Renal cortical epithelial cell (primary cell): ENCODE data around the gene GTPBP10. TPM values are rescaled to one million over a fixed set of nuclear protein-coding genes. Genes with fewer than 3 reads are reported as not detected.
A peak's percentile ranks its signal among the peaks of the same experiment; 100 is the strongest.
"Not testable (repeated sequence)": the region's sequence is repeated elsewhere in the genome, so short reads cannot be mapped to it uniquely, and the experiment has no call there.

ENCODE experiments used
- DNase-seq: peaks from one replicate; pipeline ENCODE4 v3.0.0-alpha.2; 2011; ENCODE audit warnings: low read depth
- total RNA-seq: library from RNA; depleted of rRNA; stranded (reverse); fragments of >200 nt; gene quantifications from 2 replicates; pipeline ENCODE4 v1.2.3, GENCODE V29; 2014

GTPBP10 gene
- 21.4 and 22.7 TPM in 2 replicates for total RNA-seq

DNA sequence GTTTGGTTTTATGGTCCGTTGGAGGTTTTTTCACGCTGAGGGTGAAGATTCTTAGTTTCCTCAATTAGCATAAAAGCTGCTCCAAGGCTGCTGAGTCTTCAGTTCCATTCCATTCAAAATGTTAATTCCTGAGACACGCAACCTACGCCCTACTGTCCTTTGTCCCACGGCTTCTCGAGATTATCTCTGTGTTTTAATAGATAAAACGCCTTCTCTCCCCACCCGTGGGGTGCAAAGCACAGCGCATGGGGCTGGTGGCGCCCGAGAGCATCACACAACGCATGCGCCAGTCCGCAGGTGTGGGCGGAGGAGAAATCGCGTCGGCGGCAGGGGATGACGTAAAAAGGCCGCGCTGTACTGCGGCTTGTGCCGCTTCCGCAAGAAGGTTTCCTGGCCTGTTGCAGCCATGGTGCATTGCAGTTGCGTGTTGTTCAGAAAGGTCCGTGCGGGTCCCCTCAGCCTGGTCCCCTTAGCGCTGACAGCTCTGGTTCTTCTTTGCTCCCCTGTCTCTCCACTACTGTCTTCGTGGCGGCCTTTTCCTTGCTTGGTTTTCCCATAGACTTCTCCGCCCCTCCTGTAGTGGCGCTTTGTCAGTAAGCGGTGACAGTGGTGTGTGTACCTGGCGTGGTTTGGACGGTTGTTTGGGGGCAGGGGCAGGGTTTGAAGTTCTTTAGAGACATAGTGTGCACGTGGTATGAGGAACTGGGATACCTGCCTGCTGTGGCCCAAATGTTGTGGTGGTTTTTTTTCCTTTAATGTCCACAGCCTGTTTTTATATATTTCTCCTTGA is at the start of gene GTPBP10:
Gene GTPBP10, plus strand, starts transcription at position 381 of the 790 bp plus-strand sequence. Its CDS starts 26 bp downstream, at position 407.
- peak; percentile 89 for DNase-seq

GRCh38 chr7:90298145-90299038 is 48.1 kb upstream of the GTPBP10 start:
- DNase-seq, result peak; percentile 74

- DNase-seq, result no peak
These were observed 43.3 kb upstream of the GTPBP10 start for GRCh38 chr7:90303241-90303640.

DNA sequence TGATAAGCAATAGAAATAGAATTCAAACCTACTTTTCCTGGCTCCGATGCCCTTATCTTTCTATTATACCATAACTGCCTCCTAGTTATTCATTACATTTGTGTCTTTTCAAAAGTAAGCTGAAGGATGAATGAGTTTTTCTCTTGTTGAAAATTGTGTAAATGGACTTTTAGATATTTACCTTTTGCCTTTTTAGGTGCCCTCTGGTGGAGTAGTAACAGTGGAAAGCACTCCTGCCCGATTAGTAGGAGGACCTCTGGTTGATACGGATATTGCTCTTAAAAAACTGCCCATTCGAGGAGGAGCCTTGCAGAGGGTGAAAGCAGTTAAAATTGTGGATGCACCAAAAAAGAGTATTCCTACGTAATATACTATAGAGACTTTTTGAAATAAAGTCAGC is 36.6 kb upstream of the GTPBP10 start:
- no peak for DNase-seq

GRCh38 chr7:90311175-90311574 is 35.3 kb upstream of the GTPBP10 start:
- peak; percentile 85 for DNase-seq

- DNase-seq, result peak; percentile 29
These were observed 33.8 kb upstream of the GTPBP10 start for GRCh38 chr7:90312745-90313144.

DNA sequence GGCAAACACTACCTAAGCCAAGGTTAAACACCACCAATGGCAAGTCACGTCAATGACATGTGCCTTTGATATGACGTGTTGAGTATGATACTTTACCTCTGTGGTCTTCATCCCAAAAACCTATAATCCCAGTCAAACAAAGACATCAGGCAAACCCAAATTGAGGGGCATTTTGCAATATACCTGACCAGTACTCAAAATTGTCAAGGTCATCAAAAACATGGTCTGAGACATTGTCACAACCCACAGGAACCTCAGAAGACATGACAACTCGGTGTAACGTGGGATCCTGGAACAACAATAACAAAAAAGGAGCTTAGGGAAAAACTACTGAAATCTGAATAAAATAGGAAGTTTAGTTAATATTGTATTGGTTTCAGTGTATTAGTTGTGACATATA is 32.6 kb upstream of the GTPBP10 start:
- DNase-seq, result no peak

- no peak for DNase-seq
These were observed 26.5 kb upstream of the GTPBP10 start for GRCh38 chr7:90320014-90320413.

DNA sequence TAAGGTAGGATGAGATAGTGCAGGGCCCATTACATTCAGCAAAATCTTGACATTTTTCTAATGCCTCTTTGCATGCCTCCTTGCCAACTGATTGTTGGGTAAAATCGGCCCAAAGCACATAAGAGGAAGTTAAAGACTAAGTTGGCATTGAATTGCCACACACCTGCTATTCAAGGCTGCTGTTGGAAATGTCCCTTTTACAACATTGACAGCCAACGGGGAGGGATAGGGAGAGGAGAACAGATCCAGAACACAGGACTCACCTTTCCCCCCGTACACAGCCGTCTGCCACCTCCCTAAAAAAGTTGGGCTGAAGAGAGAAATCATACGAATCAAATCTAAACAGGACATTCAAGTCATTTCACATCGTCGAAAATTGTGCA is 26.1 kb upstream of the GTPBP10 start:
- DNase-seq, result no peak

DNA sequence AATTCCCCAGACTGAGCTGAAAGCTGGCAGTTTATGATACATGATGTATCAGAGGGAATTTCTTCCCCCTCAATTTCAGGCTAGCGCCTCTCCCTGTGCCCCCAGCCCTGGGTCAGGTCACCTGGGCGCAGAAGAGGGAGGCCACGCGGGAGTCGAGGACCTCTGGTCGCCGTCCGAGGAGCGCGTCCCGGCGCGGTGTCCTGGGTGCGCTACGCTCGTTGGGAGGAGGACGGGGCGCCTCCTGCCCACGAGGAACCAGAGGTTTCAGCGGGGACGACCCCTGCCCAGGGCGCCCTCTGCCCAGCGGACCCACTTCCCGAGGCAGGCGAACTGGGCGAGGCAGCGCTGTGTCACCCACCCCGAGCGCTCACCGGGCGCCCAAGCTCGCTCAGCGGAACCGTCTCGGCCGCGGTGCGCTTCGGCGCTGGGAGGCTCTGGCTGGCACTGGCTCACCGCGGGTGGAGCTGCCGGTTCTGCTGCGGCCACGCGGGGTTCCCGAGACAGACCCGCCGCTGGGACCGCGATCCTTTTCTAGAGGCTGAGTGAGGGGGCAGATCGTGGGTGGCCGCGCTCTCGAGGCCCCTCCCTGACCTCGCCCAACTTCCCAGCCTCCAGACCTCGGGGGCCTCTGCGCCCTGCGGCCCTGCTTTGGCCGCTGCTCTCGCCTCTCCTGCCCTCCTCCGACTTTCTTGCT is 25.6 kb upstream of the GTPBP10 start, which contains the start of gene FAM237B:
Gene FAM237B, minus strand, starts transcription at position 504 of the 694 bp plus-strand sequence. CDS start 1,556 bp downstream, outside the sequence.
- DNase-seq, result no peak

GRCh38 chr7:90322837-90323236 is 23.7 kb upstream of the GTPBP10 start:
- DNase-seq, result no peak

- DNase-seq, result no peak
These were observed 20.0 kb upstream of the GTPBP10 start for GRCh38 chr7:90326500-90326899.

DNA sequence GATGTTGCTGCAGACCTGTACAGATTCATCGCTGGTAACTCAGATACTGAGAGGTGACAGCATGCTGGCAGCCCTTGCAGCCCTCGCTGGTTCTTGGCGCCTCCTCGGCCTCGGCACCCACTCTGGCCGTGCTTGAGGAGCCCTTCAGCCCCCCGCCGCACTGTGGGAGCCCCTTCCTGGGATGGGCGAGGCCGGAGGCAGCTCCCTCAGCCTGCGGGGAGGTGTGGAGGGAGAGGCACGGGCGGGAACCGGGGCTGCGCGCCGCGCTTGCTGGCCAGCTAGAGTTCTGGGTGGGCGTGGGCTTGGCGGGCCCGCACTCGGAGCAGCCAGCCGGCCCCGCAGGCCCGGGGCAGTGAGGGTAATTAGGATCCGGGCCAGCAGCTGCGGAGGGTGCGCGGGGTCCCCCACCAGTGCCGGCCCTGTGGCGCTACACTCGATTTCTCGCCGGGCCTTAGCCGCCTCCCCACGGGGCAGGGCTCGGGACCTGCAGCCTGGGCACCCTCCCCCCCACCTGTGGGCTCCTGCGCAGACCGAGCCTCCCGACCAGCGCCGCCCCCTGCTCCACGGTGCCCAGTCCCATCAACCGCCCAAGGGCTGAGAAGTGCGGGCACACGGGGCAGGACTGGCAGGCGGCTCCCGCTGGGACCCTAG is 12.2 kb upstream of the GTPBP10 start:
- no peak for DNase-seq

DNA sequence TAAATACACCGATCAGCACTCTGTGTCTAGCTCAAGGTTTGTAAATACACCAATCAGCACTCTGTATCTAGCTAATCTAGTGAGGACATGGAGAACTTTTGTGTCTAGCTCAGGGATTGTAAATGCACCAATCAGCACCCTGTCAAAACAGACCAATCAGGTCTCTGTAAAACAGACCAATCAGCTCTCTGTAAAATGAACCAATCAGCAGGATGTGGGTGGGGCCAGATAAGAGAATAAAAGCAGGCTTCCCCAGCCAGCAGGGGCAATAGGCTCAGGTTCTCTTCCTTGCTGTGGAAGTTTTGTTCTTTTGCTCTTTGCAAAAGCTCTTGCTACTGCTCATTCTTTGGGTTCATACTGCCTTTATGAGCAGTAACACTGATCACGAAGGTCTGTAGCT is 11.6 kb upstream of the GTPBP10 start:
- DNase-seq, result not testable (repeated sequence)

- peak; percentile 26 for DNase-seq
These were observed 9.4 kb upstream of the GTPBP10 start for GRCh38 chr7:90337106-90337505.

DNA sequence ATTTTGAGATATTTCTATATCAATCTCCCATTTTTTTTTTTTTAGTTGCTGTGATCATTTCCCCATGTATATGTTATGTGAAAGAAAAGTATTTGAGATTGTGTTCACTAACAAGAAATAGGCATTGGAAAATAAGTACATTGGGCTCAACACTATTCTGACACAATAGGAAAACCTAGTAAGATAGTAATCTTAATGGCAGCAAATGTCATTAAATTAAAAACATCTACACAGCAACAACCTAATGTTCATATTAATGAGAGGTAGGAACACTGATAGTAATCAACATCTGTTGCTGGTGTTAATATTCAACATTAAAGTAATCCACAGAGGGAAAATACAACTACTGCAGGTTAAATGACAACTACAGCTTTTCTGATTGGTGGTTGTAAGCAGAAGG is 1.5 kb upstream of the GTPBP10 start:
- DNase-seq, result no peak

GRCh38 chr7:90345595-90346335 is 751 bp upstream of the GTPBP10 start:
- DNase-seq, result peak; percentile 66

DNA sequence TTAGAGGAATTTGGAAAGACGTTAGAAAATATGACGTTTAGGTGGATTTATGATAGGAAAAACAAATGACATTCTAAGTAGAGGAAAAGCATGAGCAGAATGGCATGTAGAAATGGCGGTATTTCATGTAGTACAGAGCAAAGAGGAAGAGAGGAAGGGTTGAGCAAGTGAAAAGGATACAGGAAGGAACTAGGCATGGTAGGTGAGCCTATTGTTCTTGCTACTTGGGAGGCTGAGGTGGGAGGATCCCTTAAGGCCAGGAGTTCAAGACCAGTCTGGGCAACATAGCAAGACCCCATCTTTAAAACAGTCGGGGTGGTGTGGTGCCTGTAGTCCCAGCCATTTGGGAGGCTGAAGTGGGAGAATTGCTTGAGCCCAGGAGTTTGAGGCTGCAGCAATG is 1.2 kb downstream of the GTPBP10 start:
- no peak for DNase-seq

GRCh38 chr7:90349305-90349704 is 2.8 kb downstream of the GTPBP10 start:
- no peak for DNase-seq

DNA sequence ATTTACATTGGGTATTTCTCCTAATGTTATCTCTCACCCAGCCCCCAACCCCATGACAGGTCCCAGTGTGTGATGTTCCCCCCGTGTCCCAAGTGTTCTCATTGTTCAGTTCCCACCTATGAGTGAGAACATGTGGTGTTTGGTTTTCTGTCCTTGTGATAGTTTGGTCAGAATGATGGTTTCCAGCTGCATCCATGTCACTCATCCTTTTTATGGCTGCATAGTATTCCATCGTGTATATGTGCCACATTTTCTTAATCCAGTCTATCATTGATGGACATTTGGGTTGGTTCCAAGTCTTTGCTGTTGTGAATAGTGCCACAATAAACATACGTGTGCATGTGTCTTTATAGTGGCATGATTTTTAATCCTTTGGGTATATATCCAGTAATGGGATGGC is 3.5 kb downstream of the GTPBP10 start:
- not testable (repeated sequence) for DNase-seq

GRCh38 chr7:90351987-90352386 is 5.5 kb downstream of the GTPBP10 start:
- DNase-seq, result no peak
